C4-2B (cell line): ENCODE measurements around the gene RSPH9.

Experiments
- ZFX ChIP-seq: fragments of 450-650 bp; IDR thresholded peaks from 2 replicates; pipeline ENCODE4 v1.6.1; 2017
- TF ChIP-seq, protein P1 (sequence below): fragments of 450-650 bp; conservative IDR thresholded peaks from 2 replicates; pipeline ENCODE4 v1.5.1; 2017; ENCODE audit warnings: mild to moderate bottlenecking

DNA sequence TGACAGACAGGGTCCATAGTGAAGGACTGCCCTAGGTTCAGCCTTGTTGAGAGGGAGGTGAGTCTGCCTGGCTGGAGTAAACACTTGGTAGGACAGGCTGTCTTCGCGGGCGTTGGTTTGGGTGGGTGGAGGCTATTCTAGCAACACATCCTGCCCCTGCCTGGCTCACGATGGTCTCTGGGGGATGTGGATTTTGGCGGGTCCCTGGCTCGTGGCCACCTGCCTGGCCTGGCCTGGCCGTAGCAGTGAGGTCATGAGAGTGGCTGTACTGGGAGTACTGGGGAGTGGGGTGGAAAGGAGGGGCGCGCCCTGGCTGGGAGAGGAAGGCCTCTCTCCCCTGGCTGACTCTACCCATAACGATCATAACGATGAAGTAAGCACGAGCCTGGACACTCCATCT, 73.0 kb downstream of the RSPH9 start:
- TF ChIP-seq ZFX, result no peak
- TF ChIP-seq, protein P1, sequence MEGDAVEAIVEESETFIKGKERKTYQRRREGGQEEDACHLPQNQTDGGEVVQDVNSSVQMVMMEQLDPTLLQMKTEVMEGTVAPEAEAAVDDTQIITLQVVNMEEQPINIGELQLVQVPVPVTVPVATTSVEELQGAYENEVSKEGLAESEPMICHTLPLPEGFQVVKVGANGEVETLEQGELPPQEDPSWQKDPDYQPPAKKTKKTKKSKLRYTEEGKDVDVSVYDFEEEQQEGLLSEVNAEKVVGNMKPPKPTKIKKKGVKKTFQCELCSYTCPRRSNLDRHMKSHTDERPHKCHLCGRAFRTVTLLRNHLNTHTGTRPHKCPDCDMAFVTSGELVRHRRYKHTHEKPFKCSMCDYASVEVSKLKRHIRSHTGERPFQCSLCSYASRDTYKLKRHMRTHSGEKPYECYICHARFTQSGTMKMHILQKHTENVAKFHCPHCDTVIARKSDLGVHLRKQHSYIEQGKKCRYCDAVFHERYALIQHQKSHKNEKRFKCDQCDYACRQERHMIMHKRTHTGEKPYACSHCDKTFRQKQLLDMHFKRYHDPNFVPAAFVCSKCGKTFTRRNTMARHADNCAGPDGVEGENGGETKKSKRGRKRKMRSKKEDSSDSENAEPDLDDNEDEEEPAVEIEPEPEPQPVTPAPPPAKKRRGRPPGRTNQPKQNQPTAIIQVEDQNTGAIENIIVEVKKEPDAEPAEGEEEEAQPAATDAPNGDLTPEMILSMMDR, result no peak
